ENCODE measurements around the gene PPIA.
"Not testable (repeated sequence)": the region's sequence is repeated elsewhere in the genome, so short reads cannot be mapped to it uniquely, and the experiment has no call there.

The PPIA gene

GRCh38 chr7:44776211-44776610, 20.3 kb upstream of the PPIA start:
- Mint-ChIP-seq H3K36me3 (ENCODE audit: low read depth) (no peaks in the 10 kb centered on the region), H3K9me3 (no peaks in the 10 kb centered on the region), H3K4me1 (peaks cover 4% of the 10 kb centered on the region), H3K4me3 (no peak overlapping the region), H3K27ac (no peak overlapping the region), H3K27me3 (ENCODE audit: low read depth) (no peaks in the 10 kb centered on the region)
- TF ChIP-seq CTCF (IDR thresholded peaks at IDR 0.05; ENCODE audit: unreplicated experiment in 3 of 3): no peak

- TF ChIP-seq CTCF (IDR thresholded peaks at IDR 0.05; ENCODE audit: unreplicated experiment in 3 of 3): no peak
Measured at GRCh38 chr7:44782460-44782859, 14.0 kb upstream of the PPIA start.

GRCh38 chr7:44783407-44783806, 13.1 kb upstream of the PPIA start:
- no peaks in the 10 kb centered on the region for H3K27me3 Mint-ChIP-seq (ENCODE audit: low read depth)
- no peak overlapping the region for H3K4me3 Mint-ChIP-seq
- no peak for TF ChIP-seq CTCF (IDR thresholded peaks at IDR 0.05; ENCODE audit: unreplicated experiment in 3 of 3)
- peaks cover 19% of the 10 kb centered on the region for H3K9me3 Mint-ChIP-seq
- H3K4me1 Mint-ChIP-seq: no peaks in the 10 kb centered on the region
- H3K27ac Mint-ChIP-seq: no peak overlapping the region
- H3K36me3 Mint-ChIP-seq (ENCODE audit: low read depth): peaks cover 3% of the 10 kb centered on the region

More at GRCh38 chr7:44782460-44782859, 14.0 kb upstream of the PPIA start:
- no peaks in the 10 kb centered on the region for H3K27me3 Mint-ChIP-seq (ENCODE audit: low read depth)
- H3K27ac Mint-ChIP-seq: no peak overlapping the region
- H3K4me3 Mint-ChIP-seq: no peak overlapping the region
- peaks cover 19% of the 10 kb centered on the region for H3K9me3 Mint-ChIP-seq
- peaks cover 3% of the 10 kb centered on the region for H3K36me3 Mint-ChIP-seq (ENCODE audit: low read depth)
- no peaks in the 10 kb centered on the region for H3K4me1 Mint-ChIP-seq

- Mint-ChIP-seq H3K4me1 (no peaks in the 10 kb centered on the region), H3K27ac (no peak overlapping the region), H3K27me3 (ENCODE audit: low read depth) (no peaks in the 10 kb centered on the region), H3K9me3 (peaks cover 19% of the 10 kb centered on the region), H3K36me3 (ENCODE audit: low read depth) (peaks cover 3% of the 10 kb centered on the region), H3K4me3 (no peak overlapping the region)
- TF ChIP-seq CTCF (IDR thresholded peaks at IDR 0.05; ENCODE audit: unreplicated experiment in 3 of 3): no peak
Measured at GRCh38 chr7:44784364-44784763, 12.1 kb upstream of the PPIA start.

- not testable (repeated sequence) for H3K4me1 Mint-ChIP-seq; H3K4me3 Mint-ChIP-seq; H3K27me3 Mint-ChIP-seq (ENCODE audit: low read depth); H3K36me3 Mint-ChIP-seq (ENCODE audit: low read depth); H3K27ac Mint-ChIP-seq
- peaks cover 19% of the 10 kb centered on the region for H3K9me3 Mint-ChIP-seq
Measured at GRCh38 chr7:44785218-44785617, 11.3 kb upstream of the PPIA start.

GRCh38 chr7:44787041-44787440, 9.4 kb upstream of the PPIA start:
- TF ChIP-seq CTCF (IDR thresholded peaks at IDR 0.05; ENCODE audit: unreplicated experiment in 3 of 3): no peak
- no peaks in the 10 kb centered on the region for H3K27me3 Mint-ChIP-seq (ENCODE audit: low read depth)
- peaks cover 19% of the 10 kb centered on the region for H3K9me3 Mint-ChIP-seq
- peaks cover 4% of the 10 kb centered on the region for H3K4me1 Mint-ChIP-seq
- no peak overlapping the region for H3K27ac Mint-ChIP-seq
- peaks cover 3% of the 10 kb centered on the region for H3K36me3 Mint-ChIP-seq (ENCODE audit: low read depth)
- no peak overlapping the region for H3K4me3 Mint-ChIP-seq

All from nephron (organoid).